Measurements from ENCODE around the gene POLR2C.
A peak's percentile ranks its signal among the peaks of the same experiment; 100 is the strongest.

POLR2C gene

DNA sequence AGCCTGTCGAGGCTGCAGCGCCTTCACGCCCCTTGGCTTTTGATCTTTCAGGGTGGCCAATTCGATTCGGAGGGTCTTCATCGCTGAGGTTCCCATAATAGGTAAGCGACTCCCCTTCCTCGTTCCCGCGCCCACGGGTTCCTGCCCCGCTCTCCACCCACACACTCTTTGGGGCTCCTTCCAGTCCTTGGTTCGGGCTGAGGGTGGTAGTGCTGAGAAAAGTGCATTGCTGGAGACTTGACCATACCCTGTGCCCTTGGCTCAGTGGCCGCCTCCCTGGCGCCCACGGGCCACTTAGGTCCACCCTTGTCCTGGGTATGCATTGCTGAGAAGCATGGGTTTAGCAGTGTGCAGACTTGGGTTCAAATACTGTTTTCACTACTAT lies 491 bp downstream of the POLR2C start:
- no peaks in the 10 kb centered on the region for H3K9me3 ChIP-seq (ENCODE audit: control insufficient read depth, insufficient read depth, low read length)
- peaks cover 14% of the 10 kb centered on the region for H3K36me3 ChIP-seq (ENCODE audit: control insufficient read depth, insufficient read depth, low read length)
- no peaks in the 10 kb centered on the region for H3K27me3 ChIP-seq (ENCODE audit: control insufficient read depth, insufficient read depth, low read length)
- peak overlapping the region; percentile 85 for H3K9ac ChIP-seq (ENCODE audit: low read depth, low read length)
- no peaks in the 10 kb centered on the region for H3K4me1 ChIP-seq (ENCODE audit: control insufficient read depth, insufficient read depth, low read length)
- H3K4me3 ChIP-seq (ENCODE audit: low read depth, low read length): peak overlapping the region; percentile 96

DNA sequence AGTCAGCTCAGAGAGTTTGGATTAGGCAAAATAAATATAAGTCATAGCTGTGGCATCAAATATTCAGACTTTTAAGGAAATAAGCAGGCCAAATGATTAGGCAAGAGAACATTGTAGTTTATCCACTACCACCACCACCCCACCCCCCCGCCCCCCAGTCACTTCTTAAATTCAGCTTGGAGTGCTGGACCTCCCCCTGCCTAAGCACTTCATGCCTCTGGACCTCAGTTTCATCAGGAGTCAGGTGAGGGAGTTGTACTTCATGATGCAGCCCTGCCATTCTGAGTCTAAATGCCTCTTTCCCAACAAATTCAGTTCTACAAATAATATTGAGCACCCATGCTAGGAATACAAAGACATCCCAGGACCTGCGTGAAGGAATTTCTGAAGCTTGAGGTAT lies 2.0 kb downstream of the POLR2C start:
- no peak overlapping the region for H3K9ac ChIP-seq (ENCODE audit: low read depth, low read length)
- H3K27me3 ChIP-seq (ENCODE audit: control insufficient read depth, insufficient read depth, low read length): no peaks in the 10 kb centered on the region
- no peaks in the 10 kb centered on the region for H3K9me3 ChIP-seq (ENCODE audit: control insufficient read depth, insufficient read depth, low read length)
- peaks cover 21% of the 10 kb centered on the region for H3K36me3 ChIP-seq (ENCODE audit: control insufficient read depth, insufficient read depth, low read length)
- H3K4me1 ChIP-seq (ENCODE audit: control insufficient read depth, insufficient read depth, low read length): no peaks in the 10 kb centered on the region
- H3K4me3 ChIP-seq (ENCODE audit: low read depth, low read length): no peak overlapping the region

DNA sequence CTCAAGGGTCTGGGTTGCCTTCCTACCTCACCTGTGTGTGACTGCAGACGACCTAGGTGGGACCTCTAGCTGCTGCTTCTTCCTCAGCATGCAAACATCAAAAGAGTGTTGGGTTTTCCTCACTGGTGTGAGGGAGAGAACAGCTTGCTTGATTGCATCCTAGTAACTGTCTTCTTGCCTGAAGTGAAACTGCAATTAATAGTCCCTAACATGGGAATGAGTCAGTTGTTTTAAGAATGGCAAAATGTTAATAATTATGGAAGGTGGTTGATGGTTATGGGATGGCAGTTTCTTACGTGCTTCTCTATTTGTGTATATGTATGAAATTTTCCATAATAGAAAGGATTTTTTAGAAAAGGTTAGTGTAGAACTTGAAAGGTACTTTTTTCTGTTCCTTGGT lies 5.9 kb downstream of the POLR2C start:
- H3K9ac ChIP-seq (ENCODE audit: low read depth, low read length): no peak overlapping the region
- H3K36me3 ChIP-seq (ENCODE audit: control insufficient read depth, insufficient read depth, low read length): peaks cover 33% of the 10 kb centered on the region
- no peak overlapping the region for H3K4me3 ChIP-seq (ENCODE audit: low read depth, low read length)
- no peaks in the 10 kb centered on the region for H3K9me3 ChIP-seq (ENCODE audit: control insufficient read depth, insufficient read depth, low read length)
- peaks cover 19% of the 10 kb centered on the region for H3K4me1 ChIP-seq (ENCODE audit: control insufficient read depth, insufficient read depth, low read length)
- no peaks in the 10 kb centered on the region for H3K27me3 ChIP-seq (ENCODE audit: control insufficient read depth, insufficient read depth, low read length)

DNA sequence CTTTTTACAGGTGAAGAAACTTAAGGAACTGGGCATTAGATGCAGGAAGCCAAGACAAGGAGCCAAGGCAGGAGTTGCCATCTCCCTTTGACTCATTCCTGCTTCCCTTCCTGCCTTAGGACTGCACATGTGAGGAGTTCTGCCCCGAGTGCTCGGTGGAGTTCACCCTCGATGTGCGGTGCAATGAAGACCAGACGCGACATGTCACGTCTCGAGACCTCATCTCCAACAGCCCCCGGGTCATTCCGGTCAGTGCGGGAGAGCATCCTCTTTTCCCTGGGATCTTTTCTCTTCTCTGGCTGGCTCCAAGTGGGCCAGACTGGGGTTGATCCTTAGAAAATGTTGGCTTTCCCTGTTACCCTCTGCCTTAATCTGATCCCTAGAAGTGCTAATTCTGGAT lies 6.6 kb downstream of the POLR2C start:
- H3K9ac ChIP-seq (ENCODE audit: low read depth, low read length): no peak overlapping the region
- peaks cover 35% of the 10 kb centered on the region for H3K36me3 ChIP-seq (ENCODE audit: control insufficient read depth, insufficient read depth, low read length)
- peaks cover 20% of the 10 kb centered on the region for H3K4me1 ChIP-seq (ENCODE audit: control insufficient read depth, insufficient read depth, low read length)
- no peak overlapping the region for H3K4me3 ChIP-seq (ENCODE audit: low read depth, low read length)
- H3K27me3 ChIP-seq (ENCODE audit: control insufficient read depth, insufficient read depth, low read length): no peaks in the 10 kb centered on the region
- no peaks in the 10 kb centered on the region for H3K9me3 ChIP-seq (ENCODE audit: control insufficient read depth, insufficient read depth, low read length)

DNA sequence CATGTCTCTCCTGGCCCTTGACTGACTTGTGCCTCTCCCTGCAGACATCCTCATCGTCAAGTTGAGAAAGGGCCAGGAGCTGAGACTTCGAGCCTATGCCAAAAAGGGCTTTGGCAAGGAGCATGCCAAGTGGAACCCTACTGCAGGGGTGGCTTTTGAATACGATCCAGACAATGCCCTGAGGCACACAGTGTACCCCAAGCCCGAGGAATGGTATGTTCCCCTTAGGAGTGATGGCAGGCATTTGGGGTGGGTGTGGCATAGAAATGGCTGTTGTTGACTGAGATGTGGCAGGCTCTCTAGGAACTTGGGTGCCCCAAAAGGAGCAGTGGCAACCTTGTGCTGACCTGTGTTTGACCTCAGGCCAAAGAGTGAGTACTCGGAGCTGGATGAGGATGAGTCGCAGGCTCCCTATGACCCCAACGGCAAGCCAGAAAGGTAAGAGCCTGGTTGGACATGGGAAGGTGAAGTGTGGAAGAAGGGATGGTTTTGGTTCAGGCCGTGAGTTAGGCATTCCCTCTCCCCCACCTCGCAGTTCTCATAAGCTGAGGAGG lies 7.5 kb downstream of the POLR2C start:
- H3K27me3 ChIP-seq (ENCODE audit: control insufficient read depth, insufficient read depth, low read length): no peaks in the 10 kb centered on the region
- peaks cover 20% of the 10 kb centered on the region for H3K4me1 ChIP-seq (ENCODE audit: control insufficient read depth, insufficient read depth, low read length)
- no peak overlapping the region for H3K9ac ChIP-seq (ENCODE audit: low read depth, low read length)
- H3K4me3 ChIP-seq (ENCODE audit: low read depth, low read length): no peak overlapping the region
- no peaks in the 10 kb centered on the region for H3K9me3 ChIP-seq (ENCODE audit: control insufficient read depth, insufficient read depth, low read length)
- H3K36me3 ChIP-seq (ENCODE audit: control insufficient read depth, insufficient read depth, low read length): peaks cover 35% of the 10 kb centered on the region

DNA sequence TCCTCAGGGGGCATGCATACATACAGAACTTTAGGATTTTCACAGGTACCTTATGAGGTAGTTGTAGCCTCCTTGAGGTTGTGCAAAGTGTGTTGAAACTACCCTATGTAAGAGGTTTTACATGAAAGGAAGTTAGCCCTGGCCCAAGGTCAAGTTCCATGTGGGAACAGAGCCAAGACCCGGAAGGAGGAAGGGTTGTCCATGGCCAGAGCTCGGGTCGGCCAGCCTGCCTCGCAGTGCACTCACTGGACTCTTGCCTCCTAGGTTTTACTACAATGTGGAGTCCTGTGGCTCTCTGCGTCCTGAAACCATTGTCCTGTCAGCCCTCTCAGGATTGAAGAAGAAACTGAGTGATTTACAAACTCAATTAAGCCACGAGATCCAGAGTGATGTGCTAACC lies 8.2 kb downstream of the POLR2C start:
- Histone ChIP-seq H3K9me3 (ENCODE audit: control insufficient read depth, insufficient read depth, low read length) (no peaks in the 10 kb centered on the region), H3K4me3 (ENCODE audit: low read depth, low read length) (no peak overlapping the region), H3K27me3 (ENCODE audit: control insufficient read depth, insufficient read depth, low read length) (no peaks in the 10 kb centered on the region), H3K9ac (ENCODE audit: low read depth, low read length) (no peak overlapping the region), H3K36me3 (ENCODE audit: control insufficient read depth, insufficient read depth, low read length) (peaks cover 35% of the 10 kb centered on the region), H3K4me1 (ENCODE audit: control insufficient read depth, insufficient read depth, low read length) (peaks cover 22% of the 10 kb centered on the region)

DNA sequence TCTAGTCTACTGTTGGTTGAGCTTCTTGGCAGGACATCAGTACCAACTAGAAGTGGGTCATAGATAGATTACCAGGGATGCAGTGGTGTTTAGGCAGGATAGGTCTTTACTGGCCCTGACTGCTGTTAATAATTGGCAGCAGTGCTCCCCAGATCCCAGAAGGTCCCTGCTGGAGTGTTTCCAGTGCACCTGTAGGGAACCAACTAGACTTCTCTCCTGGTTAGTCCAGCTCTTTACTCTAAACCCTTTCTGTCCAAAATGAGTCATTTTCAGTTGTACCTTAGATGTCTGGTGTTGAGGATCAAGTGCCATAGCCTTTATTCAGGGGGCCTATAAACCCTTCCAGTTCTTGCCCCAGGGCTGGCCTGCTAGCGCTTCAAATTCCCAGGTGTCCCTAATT lies 8.7 kb downstream of the POLR2C start:
- H3K9me3 ChIP-seq (ENCODE audit: control insufficient read depth, insufficient read depth, low read length): no peaks in the 10 kb centered on the region
- no peak overlapping the region for H3K9ac ChIP-seq (ENCODE audit: low read depth, low read length)
- H3K27me3 ChIP-seq (ENCODE audit: control insufficient read depth, insufficient read depth, low read length): no peaks in the 10 kb centered on the region
- H3K36me3 ChIP-seq (ENCODE audit: control insufficient read depth, insufficient read depth, low read length): peaks cover 30% of the 10 kb centered on the region
- H3K4me1 ChIP-seq (ENCODE audit: control insufficient read depth, insufficient read depth, low read length): peaks cover 25% of the 10 kb centered on the region
- no peak overlapping the region for H3K4me3 ChIP-seq (ENCODE audit: low read depth, low read length)

DNA sequence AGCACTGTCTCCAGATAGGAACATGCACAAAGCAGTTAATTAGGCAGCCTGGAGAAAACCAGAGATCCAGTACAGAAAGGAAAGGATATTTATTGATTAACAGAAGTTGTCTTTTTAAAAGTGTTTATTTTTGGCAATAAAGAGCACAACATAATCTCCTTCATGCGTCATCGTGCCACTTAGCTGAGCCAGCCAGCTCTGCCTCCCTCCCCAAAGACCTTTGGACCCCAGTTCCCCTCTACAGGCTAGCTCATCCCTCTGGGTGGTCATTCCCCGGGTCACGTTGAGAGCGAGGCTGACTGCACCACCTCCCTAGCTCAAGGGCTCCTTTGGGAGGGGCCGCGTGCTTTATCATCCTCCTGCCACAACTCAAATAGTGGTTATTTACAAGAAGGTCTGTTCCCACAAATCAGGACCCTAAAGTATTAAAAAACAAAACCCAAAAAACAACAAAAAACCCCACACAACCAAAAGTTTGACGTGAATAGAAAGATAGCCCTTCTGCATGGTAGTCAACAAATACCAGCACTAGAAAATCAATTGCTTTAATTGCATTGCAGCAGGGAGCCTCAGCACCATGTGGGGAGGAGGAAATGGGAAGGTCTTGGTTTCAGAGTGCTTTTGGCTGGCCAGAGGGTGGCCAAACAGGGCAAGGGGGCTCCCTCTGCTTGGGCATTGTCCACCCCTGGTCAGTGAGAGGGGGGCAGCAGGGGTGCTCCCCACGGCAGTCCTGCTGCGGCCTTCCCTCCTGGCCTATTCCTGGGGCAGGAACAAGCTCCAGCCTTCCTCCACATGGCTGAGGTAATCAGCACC lies 9.6 kb downstream of the POLR2C start:
- H3K36me3 ChIP-seq (ENCODE audit: control insufficient read depth, insufficient read depth, low read length): peaks cover 26% of the 10 kb centered on the region
- H3K4me3 ChIP-seq (ENCODE audit: low read depth, low read length): no peak overlapping the region
- peak overlapping the region; percentile 37 for H3K9ac ChIP-seq (ENCODE audit: low read depth, low read length)
- H3K27me3 ChIP-seq (ENCODE audit: control insufficient read depth, insufficient read depth, low read length): no peaks in the 10 kb centered on the region
- no peaks in the 10 kb centered on the region for H3K9me3 ChIP-seq (ENCODE audit: control insufficient read depth, insufficient read depth, low read length)
- H3K4me1 ChIP-seq (ENCODE audit: control insufficient read depth, insufficient read depth, low read length): peaks cover 34% of the 10 kb centered on the region

DNA sequence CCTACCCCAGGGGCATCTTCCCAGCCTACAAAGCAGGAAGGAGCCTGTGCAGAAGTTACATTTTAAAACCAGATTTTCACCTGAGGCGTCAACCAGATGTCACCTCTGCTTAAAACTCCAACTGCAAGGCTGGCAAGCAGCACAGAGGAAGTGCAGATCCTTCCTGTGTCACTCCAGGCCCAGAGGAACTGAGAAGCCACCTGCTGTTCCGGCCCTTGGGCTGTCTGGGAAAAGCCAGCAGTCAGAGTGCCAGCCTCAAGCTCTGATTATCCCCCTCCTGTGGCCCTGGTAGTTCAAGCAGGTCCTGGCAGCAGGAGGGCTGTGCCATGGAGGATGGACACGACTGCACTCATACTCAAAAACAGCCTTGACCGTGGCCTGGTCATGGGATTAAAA lies 10.2 kb downstream of the POLR2C start:
- Histone ChIP-seq H3K27me3 (ENCODE audit: control insufficient read depth, insufficient read depth, low read length) (no peaks in the 10 kb centered on the region), H3K9me3 (ENCODE audit: control insufficient read depth, insufficient read depth, low read length) (no peaks in the 10 kb centered on the region), H3K4me1 (ENCODE audit: control insufficient read depth, insufficient read depth, low read length) (peaks cover 36% of the 10 kb centered on the region), H3K9ac (ENCODE audit: low read depth, low read length) (peak overlapping the region; percentile 37), H3K4me3 (ENCODE audit: low read depth, low read length) (no peak overlapping the region), H3K36me3 (ENCODE audit: control insufficient read depth, insufficient read depth, low read length) (peaks cover 26% of the 10 kb centered on the region)

DNA sequence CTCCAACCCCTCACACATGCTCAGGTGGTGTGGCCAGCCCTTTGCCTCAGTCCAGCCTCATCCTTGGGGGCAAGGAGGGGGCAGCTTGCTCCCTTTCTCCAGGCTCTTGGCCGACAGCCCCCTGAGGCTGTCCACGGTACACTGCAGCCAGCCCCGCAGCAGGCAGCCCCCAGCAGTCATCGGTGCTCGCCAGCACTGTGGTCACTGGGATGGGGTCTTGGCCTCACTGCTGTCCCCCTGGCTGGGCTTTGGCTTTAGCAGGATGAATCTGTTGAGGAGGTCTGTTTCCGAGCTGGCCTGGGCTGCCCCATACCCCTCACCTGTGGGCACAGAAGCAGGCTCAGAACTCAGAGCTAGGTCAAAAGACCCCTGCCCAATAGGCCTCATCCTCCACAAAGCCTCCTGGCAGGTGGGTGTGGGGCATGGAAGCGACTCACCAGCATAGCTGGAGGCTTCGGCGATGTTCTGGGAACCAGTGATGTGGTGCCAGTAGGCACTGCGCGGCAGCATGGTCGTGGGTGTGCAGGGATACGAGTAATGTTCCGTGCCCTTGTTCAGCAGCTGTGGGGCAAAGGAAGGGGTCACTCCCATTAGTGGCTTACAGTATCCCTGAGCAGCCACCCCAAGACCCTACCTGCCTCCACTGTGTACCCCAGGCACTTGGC lies 10.8 kb downstream of the POLR2C start:
- peaks cover 36% of the 10 kb centered on the region for H3K4me1 ChIP-seq (ENCODE audit: control insufficient read depth, insufficient read depth, low read length)
- H3K36me3 ChIP-seq (ENCODE audit: control insufficient read depth, insufficient read depth, low read length): peaks cover 26% of the 10 kb centered on the region

DNA sequence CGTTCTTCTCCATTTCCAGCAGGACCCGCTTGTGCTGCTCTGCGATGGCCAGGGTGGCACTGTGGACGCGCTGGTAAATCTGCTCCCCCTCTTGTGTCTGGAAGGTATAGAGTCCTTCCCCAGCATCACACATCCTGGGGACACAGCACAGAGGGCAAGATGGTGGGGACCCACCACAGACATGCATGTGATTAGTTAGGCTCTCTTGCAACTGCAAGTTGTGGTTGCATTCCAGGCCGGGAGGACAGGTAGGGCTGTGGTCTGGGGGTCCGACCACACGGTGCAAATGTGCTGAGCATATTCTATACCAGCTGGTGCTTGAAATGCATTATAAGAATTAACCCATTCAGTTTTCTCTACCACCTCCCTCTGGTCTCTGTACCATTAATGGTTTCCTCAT lies 11.4 kb downstream of the POLR2C start:
- Histone ChIP-seq H3K4me1 (ENCODE audit: control insufficient read depth, insufficient read depth, low read length) (peaks cover 36% of the 10 kb centered on the region), H3K36me3 (ENCODE audit: control insufficient read depth, insufficient read depth, low read length) (peaks cover 24% of the 10 kb centered on the region), H3K9ac (ENCODE audit: low read depth, low read length) (no peak overlapping the region), H3K4me3 (ENCODE audit: low read depth, low read length) (no peak overlapping the region), H3K27me3 (ENCODE audit: control insufficient read depth, insufficient read depth, low read length) (peaks cover 5% of the 10 kb centered on the region), H3K9me3 (ENCODE audit: control insufficient read depth, insufficient read depth, low read length) (no peaks in the 10 kb centered on the region)

More for the DNA sequence above, 10.8 kb downstream of the POLR2C start:
- Histone ChIP-seq H3K4me3 (ENCODE audit: low read depth, low read length) (no peak overlapping the region), H3K27me3 (ENCODE audit: control insufficient read depth, insufficient read depth, low read length) (peaks cover under 1% of the 10 kb centered on the region), H3K9ac (ENCODE audit: low read depth, low read length) (no peak overlapping the region), H3K9me3 (ENCODE audit: control insufficient read depth, insufficient read depth, low read length) (no peaks in the 10 kb centered on the region)
